IMR-90 (cell line): ENCODE data around the gene CYP11A1. TPM values are rescaled to one million over a fixed set of nuclear protein-coding genes. Genes with fewer than 3 reads are reported as not detected.
A peak's percentile ranks its signal among the peaks of the same experiment; 100 is the strongest.

ENCODE experiments used
- ATAC-seq: fragments of 200-7000 bp; cut with Tn5 transposase; 2 replicates; pipeline ENCODE4 v1.9.1; 2020; ENCODE audit warnings: low read depth, mild to moderate bottlenecking, moderate library complexity
- BruUV-seq: library from RNA; stranded (reverse); fragments of 400-500 nt; replicated peaks from 2 replicates; lab custom pipeline; 2021; lab: Mats Ljungman, UMichigan
- CTCF ChIA-PET: fragments of 300-600 bp; formaldehyde crosslinking; extraction: SDS; loops from one replicate; lab custom pipeline; 2021; ENCODE audit warnings: antibody characterized with exemption; lab: Yijun Ruan, JAX
- POLR2A ChIA-PET: fragments of 300-600 bp; sonication (Branson Sonifier 250); formaldehyde crosslinking; loops from one replicate; lab custom pipeline; 2022; ENCODE audit warnings: antibody characterized with exemption; ENCODE audit not compliant: unreplicated experiment; lab: Charles Lee
- DNase-seq: peaks from one replicate; pipeline ENCODE4 v3.0.0; 2013
- H2AFZ ChIP-seq: replicated peaks from 2 replicates; pipeline ENCODE3; 2013; ENCODE audit warnings: low read length, mild to moderate bottlenecking; ENCODE audit not compliant: poor library complexity
- H2AK5ac ChIP-seq: 2 replicates; pipeline ENCODE4 v1.6.1; 2013; ENCODE audit warnings: low read depth, low read length, inconsistent platforms
- H2AK9ac ChIP-seq: replicated peaks from 2 replicates; pipeline ENCODE3; 2013; ENCODE audit warnings: mild to moderate bottlenecking, low read depth, low read length, moderate library complexity; ENCODE audit not compliant: poor library complexity
- H2BK120ac ChIP-seq: 2 replicates; pipeline ENCODE4 v1.6.1; 2013; ENCODE audit warnings: low read depth, low read length, inconsistent platforms
- H2BK15ac ChIP-seq: 3 replicates; pipeline ENCODE4 v1.6.1; 2013; ENCODE audit warnings: low read depth, low read length, inconsistent platforms
- H2BK20ac ChIP-seq: 2 replicates; pipeline ENCODE4 v1.6.1; 2013; ENCODE audit warnings: low read depth, mild to moderate bottlenecking, inconsistent platforms, low read length, moderate library complexity
- H2BK5ac ChIP-seq: 2 replicates; pipeline ENCODE4 v1.6.1; 2013; ENCODE audit warnings: mild to moderate bottlenecking, low read depth, low read length, inconsistent platforms; ENCODE audit not compliant: poor library complexity, severe bottlenecking
- H3K14ac ChIP-seq: replicated peaks from 2 replicates; pipeline ENCODE4 v1.6.1; 2013; ENCODE audit warnings: low read depth, low read length, inconsistent platforms
- H3K18ac ChIP-seq: 2 replicates; pipeline ENCODE4 v1.6.1; 2013; ENCODE audit warnings: low read depth, low read length, control low read depth
- H3K23ac ChIP-seq: 2 replicates; pipeline ENCODE4 v1.6.1; 2013; ENCODE audit warnings: low read depth, low read length, inconsistent platforms
- H3K27ac ChIP-seq: 2 replicates; pipeline ENCODE4 v1.5.1; 2013; ENCODE audit warnings: mild to moderate bottlenecking, control low read depth, low read length; ENCODE audit not compliant: insufficient read depth
- H3K27me3 ChIP-seq: 2 replicates; pipeline ENCODE4 v1.6.1; 2013; ENCODE audit warnings: low read length; ENCODE audit not compliant: control insufficient read depth, insufficient read depth
- H3K36me3 ChIP-seq: 2 replicates; pipeline ENCODE4 v1.6.1; 2013; ENCODE audit warnings: low read length, mixed read lengths; ENCODE audit not compliant: control insufficient read depth, insufficient read depth
- H3K4ac ChIP-seq: 2 replicates; pipeline ENCODE4 v1.6.1; 2013; ENCODE audit warnings: low read depth, low read length, inconsistent platforms
- H3K4me1 ChIP-seq: 2 replicates; pipeline ENCODE4 v1.6.1; 2013; ENCODE audit warnings: low read length, mixed read lengths; ENCODE audit not compliant: control insufficient read depth, insufficient read depth
- H3K4me2 ChIP-seq: 2 replicates; pipeline ENCODE4 v1.6.1; 2013; ENCODE audit warnings: low read depth, mild to moderate bottlenecking, control low read depth, low read length, moderate library complexity
- H3K4me3 ChIP-seq: 2 replicates; pipeline ENCODE4 v1.5.1; 2013; ENCODE audit warnings: low read depth, mild to moderate bottlenecking, control low read depth, low read length, moderate library complexity; ENCODE audit not compliant: insufficient read depth
- H3K56ac ChIP-seq: 2 replicates; pipeline ENCODE4 v1.6.1; 2013; ENCODE audit warnings: low read length, inconsistent platforms; ENCODE audit not compliant: insufficient read depth; ENCODE audit errors: extremely low read depth
- H3K79me1 ChIP-seq, 2 experiments: 2 replicates each; pipeline ENCODE4 v1.6.1; 2013; ENCODE audit warnings: low read length in 2 of 2, inconsistent platforms in 1 of 2, low read depth in 1 of 2
- H3K9ac ChIP-seq: 2 replicates; pipeline ENCODE4 v1.6.1; 2013; ENCODE audit warnings: low read depth, low read length, control low read depth
- H3K9me1 ChIP-seq: 2 replicates; pipeline ENCODE4 v1.6.1; 2013; ENCODE audit warnings: low read length, inconsistent platforms; ENCODE audit not compliant: insufficient read depth
- H3K9me3 ChIP-seq: 2 replicates; pipeline ENCODE4 v1.6.1; 2013; ENCODE audit warnings: low read length; ENCODE audit not compliant: control insufficient read depth, insufficient read depth
- H4K20me1 ChIP-seq: 2 replicates; pipeline ENCODE4 v1.6.1; 2013; ENCODE audit warnings: low read length, inconsistent platforms; ENCODE audit not compliant: insufficient read depth
- H4K5ac ChIP-seq: 2 replicates; pipeline ENCODE4 v1.6.1; 2013; ENCODE audit warnings: mild to moderate bottlenecking, low read depth, low read length, control low read depth
- H4K8ac ChIP-seq, 2 experiments: 2 replicates each; pipeline ENCODE4 v1.6.1; 2013; ENCODE audit warnings: low read depth in 2 of 2, low read length in 2 of 2, control low read depth in 1 of 2, inconsistent platforms in 1 of 2
- H4K91ac ChIP-seq: 2 replicates; pipeline ENCODE4 v1.6.1; 2013; ENCODE audit warnings: low read depth, low read length, inconsistent platforms; ENCODE audit not compliant: insufficient read depth
- ELK1 ChIP-seq: fragments of 150-350 bp; IDR thresholded peaks from 2 replicates; pipeline ENCODE4 v1.6.1; 2016; ENCODE audit warnings: low read depth, mild to moderate bottlenecking, low read length, moderate library complexity, borderline replicate concordance
- MXI1 ChIP-seq: IDR thresholded peaks from 2 replicates; pipeline ENCODE4 v1.6.1; 2012; ENCODE audit warnings: low read depth, mild to moderate bottlenecking, low read length, moderate library complexity, borderline replicate concordance
- NFE2L2 ChIP-seq: fragments of 150-350 bp; IDR thresholded peaks from 2 replicates; pipeline ENCODE4 v1.6.1; 2016; ENCODE audit warnings: low read depth, mild to moderate bottlenecking, low read length
- RAD21 ChIP-seq: IDR thresholded peaks from 2 replicates; pipeline ENCODE4 v1.6.1; 2012; ENCODE audit warnings: low read length, improper control_type of control experiment
- RCOR1 ChIP-seq: IDR thresholded peaks from 2 replicates; pipeline ENCODE4 v1.6.1; 2012; ENCODE audit warnings: mild to moderate bottlenecking, low read length, improper control_type of control experiment; ENCODE audit not compliant: insufficient replicate concordance
- RFX5 ChIP-seq: IDR thresholded peaks from 2 replicates; pipeline ENCODE4 v1.8.0; 2012; ENCODE audit warnings: low read depth, mild to moderate bottlenecking, low read length, moderate library complexity
- SMC3 ChIP-seq: fragments of 150-350 bp; IDR thresholded peaks from 2 replicates; pipeline ENCODE4 v1.6.1; 2016; ENCODE audit warnings: low read depth, mild to moderate bottlenecking, antibody characterized with exemption, low read length, moderate library complexity
- WGBS, 2 experiments: methylation state at CpG; one replicate each; pipeline versions ENCODE4 v1.1.5 to v1.1.7; 2013; ENCODE audit warnings: missing lambda C conversion rate in 2 of 2; ENCODE audit not compliant: insufficient read length in 1 of 2; ENCODE audit errors: extremely low coverage in 2 of 2; 5-methylcytosine and 5-hydroxymethylcytosine counted together
- dilution Hi-C: fragments of 300-500 bp; cut with HindIII; formaldehyde crosslinking; loops from one replicate; pipeline ENCODE4 v1.14.3; 2018; ENCODE audit warnings: low sequenced_read_pairs; ENCODE audit not compliant: unreplicated experiment
- in situ Hi-C: fragments of 300-500 bp; cut with MboI; formaldehyde crosslinking; loops from 3 replicates; pipeline ENCODE4 v1.14.3; 2019; ENCODE audit warnings: low sequenced_read_pairs, inconsistent platforms, mixed read lengths
- intact Hi-C: fragments of 100-400 bp; cut with micrococcal nuclease; formaldehyde crosslinking; loops from 2 replicates; pipeline ENCODE4 v1.10.0; 2022
- polyA plus RNA-seq, 3 experiments: library from polyadenylated mRNA; depleted of rRNA; stranded (reverse); fragments of >200 nt; gene quantifications; 2 replicates each; pipeline ENCODE4 v1.2.3, GENCODE V29; 2012; ENCODE audit warnings: low replicate concordance in 1 of 3
- total RNA-seq: library from RNA; depleted of rRNA; stranded (reverse); fragments of >200 nt; gene quantifications from 2 replicates; pipeline ENCODE4 v1.2.3, GENCODE V29; 2012
- TF ChIP-seq, protein P1 (sequence below): fragments of 150-350 bp; IDR thresholded peaks from 2 replicates; pipeline ENCODE4 v1.6.1; 2017; ENCODE audit warnings: mild to moderate bottlenecking, antibody characterized with exemption, low read length, low read depth

Gene CYP11A1
- total and polyA plus RNA-seq, 2 of the 4 experiments (the other 2 are of a cell fraction): 0.18 to 0.50 TPM

DNA sequence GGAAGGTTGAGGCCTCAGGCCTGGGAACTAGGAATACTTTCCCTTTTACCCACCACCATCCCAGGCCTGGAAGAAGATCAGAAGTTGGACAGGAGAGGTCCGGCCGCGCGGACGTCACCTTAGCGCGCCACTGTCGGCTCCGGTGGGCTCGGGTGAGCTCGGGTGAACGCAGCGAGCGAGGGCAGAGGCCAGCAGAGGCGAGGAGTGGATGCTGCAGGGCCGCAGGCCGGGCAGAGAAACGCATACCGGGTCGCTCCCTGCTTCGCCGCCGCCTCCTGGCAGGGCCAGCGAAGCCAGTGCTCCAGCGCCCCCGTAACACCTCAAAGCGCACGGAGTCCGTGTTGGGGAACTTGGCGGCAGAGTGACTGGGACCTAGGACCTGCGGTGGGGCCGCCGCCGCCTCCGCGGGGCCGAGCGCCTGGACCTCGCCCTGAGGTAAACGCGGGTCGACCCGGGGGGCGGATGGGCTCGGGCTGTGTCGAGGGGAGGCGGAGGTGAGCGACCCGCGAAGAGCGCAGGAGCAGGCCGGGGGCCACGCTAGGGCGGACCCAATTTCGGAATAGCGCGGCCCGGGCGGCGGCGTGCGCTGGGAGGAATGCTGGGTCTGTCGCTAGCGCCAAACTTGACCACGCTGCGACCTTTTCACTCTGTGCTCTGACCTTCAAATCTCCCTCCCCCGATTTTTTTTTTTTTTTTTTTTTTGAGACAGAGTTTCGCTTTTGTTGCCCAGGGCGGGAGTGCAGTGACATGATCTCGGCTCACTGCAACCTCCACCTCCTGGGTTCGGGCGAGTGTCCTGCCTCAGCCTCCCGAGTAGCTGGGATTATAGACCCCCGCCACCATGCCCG lies 1.6 kb downstream of the CYP11A1 start:
- dilution Hi-C loops: no loop called here
- H3K9me3 ChIP-seq: no peaks in the 10 kb centered on the region
- no peak for TF ChIP-seq RCOR1
- no peak for TF ChIP-seq NFE2L2
- TF ChIP-seq, protein P1, sequence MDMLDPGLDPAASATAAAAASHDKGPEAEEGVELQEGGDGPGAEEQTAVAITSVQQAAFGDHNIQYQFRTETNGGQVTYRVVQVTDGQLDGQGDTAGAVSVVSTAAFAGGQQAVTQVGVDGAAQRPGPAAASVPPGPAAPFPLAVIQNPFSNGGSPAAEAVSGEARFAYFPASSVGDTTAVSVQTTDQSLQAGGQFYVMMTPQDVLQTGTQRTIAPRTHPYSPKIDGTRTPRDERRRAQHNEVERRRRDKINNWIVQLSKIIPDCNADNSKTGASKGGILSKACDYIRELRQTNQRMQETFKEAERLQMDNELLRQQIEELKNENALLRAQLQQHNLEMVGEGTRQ: no peak
- TF ChIP-seq ELK1: no peak
- TF ChIP-seq SMC3: no peak
- TF ChIP-seq RAD21: no peak
- TF ChIP-seq MXI1: no peak
- TF ChIP-seq RFX5: no peak
- H3K4me1 ChIP-seq: peaks cover 3% of the 10 kb centered on the region; the same call in 1 of the 2 replicates
- peak overlapping the region; percentile 30 for H3K9ac ChIP-seq
- H3K18ac ChIP-seq: no peak overlapping the region
- H3K27me3 ChIP-seq: peaks cover 40% of the 10 kb centered on the region
- ATAC-seq (peak; percentile 65), DNase-seq (peak; percentile 41)
- H3K23ac ChIP-seq: no peak overlapping the region
- H3K56ac ChIP-seq: no peak overlapping the region
- no peak overlapping the region; the same call in 1 of the 2 replicates for H3K27ac ChIP-seq
- peak overlapping the region; percentile 21 for H4K5ac ChIP-seq
- H3K4me3 ChIP-seq: peak overlapping the region; percentile 33
- H3K14ac ChIP-seq: peak overlapping the region; percentile 14; the same call in 1 of the 2 replicates
- CTCF ChIA-PET: no interaction called here
- H2AK5ac ChIP-seq: no peak overlapping the region
- H2BK5ac ChIP-seq: no peak overlapping the region
- no TSS peak for BruUV-seq
- H3K9me1 ChIP-seq: no peaks in the 10 kb centered on the region
- POLR2A ChIA-PET: no interaction called here
- H2AK9ac ChIP-seq: peak overlapping the region; percentile 78
- peak overlapping the region; percentile 94 for H2AFZ ChIP-seq
- H2BK20ac ChIP-seq: no peak overlapping the region
- WGBS, 2 experiments: 5% methylated on average over 38 of the region's 75 CpGs; no CpG with 5 or more reads in 1 of the 2 experiments
- peak overlapping the region; percentile 54; the same call in 1 of the 2 replicates for H4K91ac ChIP-seq
- peak overlapping the region; percentile 70; the same call in 1 of the 3 replicates for H2BK15ac ChIP-seq
- H3K36me3 ChIP-seq: no peaks in the 10 kb centered on the region
- intact Hi-C loops: no loop called here
- H4K20me1 ChIP-seq: no peaks in the 10 kb centered on the region
- no peak overlapping the region for H3K4ac ChIP-seq
- H4K8ac ChIP-seq: peak overlapping the region; percentile 80 to 87; a peak in 3 of 4 replicates
- no peaks in the 10 kb centered on the region for H3K79me1 ChIP-seq
- H2BK120ac ChIP-seq: no peak overlapping the region; the same call in 1 of the 2 replicates
- in situ Hi-C loops: no loop called here
- H3K4me2 ChIP-seq: peak overlapping the region; percentile 70
